ENCODE data around the gene IGSF6.

IGSF6 gene

DNA sequence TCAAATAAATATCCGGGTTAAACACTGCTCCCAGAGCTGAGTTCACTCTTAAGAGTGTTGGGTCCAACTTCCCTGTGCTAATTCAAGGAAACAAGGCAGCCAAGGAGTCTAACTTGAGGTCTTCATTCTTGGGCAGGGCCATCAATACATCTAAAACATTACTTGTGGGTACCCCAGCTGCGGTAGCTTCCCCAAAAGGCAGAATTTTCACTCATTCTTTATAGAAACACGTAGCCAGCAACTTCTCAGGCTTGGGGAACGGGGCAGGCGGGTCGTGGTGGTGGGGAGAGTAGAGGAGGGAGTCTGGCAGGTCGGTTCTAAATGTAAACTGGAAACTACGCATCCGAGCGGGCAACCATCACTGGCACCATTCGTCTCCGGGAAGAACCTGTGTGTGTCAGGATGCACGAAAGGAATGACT is 53.7 kb downstream of the IGSF6 start:
- no peak for DNase-seq

DNA sequence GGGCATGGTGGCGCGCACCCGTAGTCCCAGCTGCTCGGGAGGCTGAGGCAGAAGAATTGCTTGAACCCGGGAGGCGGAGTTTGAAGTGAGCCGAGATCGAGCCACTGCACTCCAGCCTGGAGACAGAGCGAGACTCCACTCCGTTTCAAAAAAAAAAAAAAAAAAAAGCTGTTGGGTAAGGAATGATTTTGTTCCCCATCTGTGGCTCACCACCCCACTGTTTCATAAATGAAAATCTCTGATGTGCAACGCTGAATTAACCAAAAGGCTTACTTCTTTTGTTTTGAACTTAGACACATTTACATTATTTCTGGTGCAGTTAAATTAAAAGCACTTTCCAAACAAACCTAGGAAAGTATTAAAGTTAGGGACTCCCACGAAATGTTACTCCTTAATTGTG is 54.2 kb downstream of the IGSF6 start:
- DNase-seq = no peak

DNA sequence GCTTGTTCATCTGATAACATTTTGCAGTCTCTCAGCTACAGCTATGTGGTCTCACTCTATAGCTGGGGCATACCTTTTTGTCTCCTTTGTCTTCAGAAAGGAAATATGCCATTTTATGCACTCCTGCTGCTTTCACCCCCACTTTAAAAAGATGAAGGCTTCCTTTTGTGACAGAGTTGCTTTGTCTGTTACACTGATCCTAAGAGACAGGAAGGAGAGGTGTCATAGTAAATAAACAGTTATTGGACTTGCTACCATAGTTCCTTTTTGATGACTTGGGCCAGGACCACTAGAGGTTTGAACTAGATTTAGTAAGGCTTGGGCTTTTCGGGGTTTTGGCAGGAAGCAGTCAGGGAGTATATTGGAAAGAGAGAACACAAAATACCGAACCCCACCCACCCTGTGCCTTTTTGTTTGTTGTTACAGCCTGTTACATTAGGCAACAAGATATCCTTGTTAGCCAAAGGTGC is 54.8 kb downstream of the IGSF6 start:
- no peak for DNase-seq

DNA sequence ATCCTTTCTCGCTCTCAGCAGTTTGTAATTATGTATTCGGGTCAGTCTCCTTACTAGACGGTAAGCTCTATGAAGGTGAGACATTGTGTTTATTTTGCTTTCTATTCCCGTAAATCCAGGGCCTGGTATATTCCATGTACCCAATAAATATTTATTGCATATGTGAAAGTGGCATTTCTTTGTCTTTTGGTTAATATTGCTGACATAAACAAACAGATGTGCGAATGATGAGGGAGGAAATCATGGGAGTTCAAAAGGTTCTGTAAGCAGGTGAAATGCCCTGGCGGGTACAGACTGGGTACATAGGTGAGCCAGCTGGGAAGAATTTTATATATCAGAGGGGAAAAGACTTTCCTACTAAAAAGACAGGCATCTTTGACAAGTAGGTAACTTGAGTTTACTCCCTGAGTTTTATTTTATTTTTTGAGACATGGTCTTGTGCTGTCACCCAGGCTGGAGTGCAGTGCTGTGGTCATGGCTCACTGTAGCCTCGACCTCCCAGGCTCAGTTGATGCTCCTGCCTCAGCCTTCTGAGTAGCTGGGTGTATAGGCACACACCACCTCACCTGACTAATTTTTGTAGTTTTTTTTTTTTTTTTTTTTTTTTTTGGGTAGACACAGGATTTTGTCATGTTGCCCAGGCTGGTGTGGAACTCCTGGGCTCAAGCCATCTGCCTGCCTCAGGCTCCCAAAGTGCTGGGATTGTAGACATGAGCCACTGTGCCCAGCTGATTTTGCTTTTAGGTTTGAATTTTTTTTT is 58.7 kb downstream of the IGSF6 start:
- DNase-seq = no peak

DNA sequence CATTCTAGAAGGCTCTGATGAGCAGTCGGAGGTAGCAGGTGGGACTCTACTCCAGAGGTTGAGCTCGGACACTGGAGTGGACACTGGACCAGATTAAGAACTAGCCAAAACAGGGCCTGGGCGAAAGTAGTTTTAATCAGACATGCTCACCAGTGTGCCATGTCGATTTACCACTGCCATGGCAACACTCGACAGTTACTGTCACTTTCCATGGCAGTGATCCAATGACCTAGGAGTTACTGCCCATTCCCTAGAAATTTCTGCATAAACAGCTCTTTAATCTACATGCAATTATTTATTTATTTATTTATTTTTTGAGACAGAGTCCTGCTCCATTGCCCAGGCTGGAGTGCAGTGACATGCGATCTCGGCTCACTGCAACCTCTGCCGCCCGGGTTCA is 60.2 kb downstream of the IGSF6 start:
- no peak for DNase-seq

DNA sequence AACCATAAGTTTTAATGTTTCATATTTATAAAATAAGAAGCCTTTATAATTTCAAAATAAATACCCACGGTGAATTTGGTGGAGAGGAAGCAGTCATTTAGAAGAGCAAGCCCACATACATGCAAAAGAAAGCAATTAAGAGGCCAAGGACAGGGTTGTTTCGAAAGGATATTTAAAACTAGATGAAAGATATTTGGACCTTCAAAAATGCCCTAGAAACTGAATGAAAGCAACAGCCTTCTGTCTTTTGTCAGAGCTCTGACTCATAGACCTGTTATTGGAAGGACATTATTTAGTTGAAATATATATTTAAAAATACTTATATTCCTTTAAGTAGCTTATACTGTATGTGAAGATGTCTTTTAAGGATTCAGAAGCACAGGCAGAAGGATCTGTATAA is 61.6 kb downstream of the IGSF6 start:
- no peak for DNase-seq

DNA sequence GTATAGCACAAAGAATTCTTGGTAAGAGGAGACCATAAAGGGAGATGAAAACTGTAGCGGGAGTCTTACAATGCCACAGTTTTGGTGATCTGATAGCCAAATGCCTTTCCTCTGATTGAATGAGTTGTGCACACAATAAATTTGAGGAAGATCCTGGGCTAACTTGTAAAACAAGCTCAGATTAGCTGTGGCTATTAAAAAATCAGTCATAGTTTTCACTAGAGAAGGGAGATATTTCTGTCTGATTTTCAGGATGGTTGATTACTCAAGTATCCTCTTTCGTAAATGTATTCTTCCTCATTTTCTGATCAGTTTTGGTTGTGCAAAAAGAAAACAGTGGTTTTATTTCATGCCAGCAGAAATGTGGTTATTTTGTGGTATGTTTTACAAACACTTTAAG is 62.1 kb downstream of the IGSF6 start:
- DNase-seq = no peak

DNA sequence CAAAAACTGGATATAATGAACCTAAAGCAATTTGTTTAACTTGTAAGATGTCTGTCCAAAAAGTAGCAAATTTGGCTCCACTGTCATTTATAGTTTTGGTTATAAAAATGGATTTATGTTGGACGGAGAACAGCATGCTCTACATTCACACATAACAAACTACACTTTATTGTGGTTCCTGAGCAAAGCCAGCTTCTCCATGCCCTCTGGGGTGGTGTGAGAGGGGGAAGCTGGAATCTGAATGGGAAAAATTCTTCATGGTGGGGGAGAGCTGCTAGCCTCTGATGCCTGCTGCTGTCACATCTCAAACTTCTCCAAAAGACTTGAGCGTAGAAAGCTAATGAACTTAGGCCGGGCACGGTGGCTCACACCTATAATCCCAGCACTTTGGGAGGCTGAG is 62.9 kb downstream of the IGSF6 start:
- no peak for DNase-seq

Data from activated effector memory CD4-positive, alpha-beta T cell treated with Interleukin-2 at 50 U/mL for 16 hours (primary cell).